HepG2 (cell line): ENCODE measurements around the gene NOP56. TPM values are rescaled to one million over a fixed set of nuclear protein-coding genes. Genes with fewer than 3 reads are reported as not detected.

Experiments
- DBP ChIP-seq: sonication (generic); formaldehyde crosslinking; IDR thresholded peaks from 2 replicates; pipeline ENCODE4 v1.4.0; 2020; ENCODE audit warnings: missing genetic modification reagents; ENCODE audit errors: not compliant biosample characterization
- EED ChIP-seq: sonication (generic); formaldehyde crosslinking; IDR thresholded peaks from 2 replicates; pipeline ENCODE4 v1.5.0; 2020; ENCODE audit warnings: mild to moderate bottlenecking, missing genetic modification reagents
- HINFP ChIP-seq: sonication (generic); formaldehyde crosslinking; IDR thresholded peaks from 2 replicates; pipeline ENCODE4 v1.4.0; 2020; ENCODE audit warnings: low read depth, mild to moderate bottlenecking, missing genetic modification reagents
- HNF4A ChIP-seq: sonication (generic); formaldehyde crosslinking; IDR thresholded peaks from 2 replicates; pipeline ENCODE4 v1.4.0; 2020; ENCODE audit warnings: missing genetic modification reagents
- IKZF4 ChIP-seq: sonication (generic); formaldehyde crosslinking; IDR thresholded peaks from 2 replicates; pipeline ENCODE4 v1.5.1; 2020; ENCODE audit warnings: borderline replicate concordance, mild to moderate bottlenecking, low read depth, missing genetic modification reagents; ENCODE audit errors: not compliant biosample characterization
- IKZF5 ChIP-seq: IDR thresholded peaks from 2 replicates; pipeline ENCODE4 v1.6.1; 2018; ENCODE audit warnings: missing genetic modification reagents, mild to moderate bottlenecking, missing compliant biosample characterization
- IRF1 ChIP-seq: sonication (generic); formaldehyde crosslinking; IDR thresholded peaks from 2 replicates; pipeline ENCODE4 v1.4.0; 2020; ENCODE audit warnings: low read depth, mild to moderate bottlenecking, missing genetic modification reagents
- KLF16 ChIP-seq, 2 experiments: sonication (generic) in 1 of 2; formaldehyde crosslinking in 1 of 2; IDR thresholded peaks; 2 replicates each; pipeline versions ENCODE4 v1.6.1 to v1.8.0; 2016 to 2023; ENCODE audit warnings: missing genetic modification reagents in 2 of 2, missing compliant biosample characterization in 1 of 2
- MAX ChIP-seq: IDR thresholded peaks from 2 replicates; pipeline ENCODE4 v1.6.1; 2012; ENCODE audit warnings: inconsistent platforms
- MEIS1 ChIP-seq: sonication (generic); formaldehyde crosslinking; IDR thresholded peaks from 2 replicates; pipeline ENCODE4 v1.9.0; 2021; ENCODE audit warnings: mild to moderate bottlenecking, missing genetic modification reagents, moderate library complexity, borderline replicate concordance
- NFYB ChIP-seq: sonication (generic); formaldehyde crosslinking; IDR thresholded peaks from 2 replicates; pipeline ENCODE4 v1.4.0; 2020; ENCODE audit warnings: missing genetic modification reagents
- NR1H2 ChIP-seq: sonication (generic); formaldehyde crosslinking; IDR thresholded peaks from 2 replicates; pipeline ENCODE4 v1.8.1; 2022; ENCODE audit warnings: low read depth, missing genetic modification reagents, borderline replicate concordance
- NR2F1 ChIP-seq, 2 experiments: fragments of 450-650 bp in 1 of 2; formaldehyde crosslinking in 1 of 2; IDR thresholded peaks; 2 replicates each; pipeline versions ENCODE4 v1.5.0 to v1.6.1; 2016 to 2020; ENCODE audit warnings: mild to moderate bottlenecking in 1 of 2, missing compliant biosample characterization in 1 of 2, missing genetic modification reagents in 1 of 2, moderate library complexity in 1 of 2
- PAF1 ChIP-seq: IDR thresholded peaks from 2 replicates; pipeline ENCODE4 v1.6.1; 2016; ENCODE audit warnings: missing genetic modification reagents, missing compliant biosample characterization
- RNF2 ChIP-seq: fragments of 450-650 bp; conservative IDR thresholded peaks from 2 replicates; pipeline ENCODE4 v1.6.1; 2016; ENCODE audit warnings: low read depth
- SIN3A ChIP-seq: IDR thresholded peaks from 2 replicates; pipeline ENCODE4 v1.6.1; 2011; ENCODE audit warnings: low read depth, mild to moderate bottlenecking, control low read depth, low read length, borderline replicate concordance
- SMAD9 ChIP-seq: sonication (generic); formaldehyde crosslinking; IDR thresholded peaks from 2 replicates; pipeline ENCODE4 v1.5.1; 2020; ENCODE audit warnings: mild to moderate bottlenecking, missing genetic modification reagents
- SPEN ChIP-seq: sonication (generic); formaldehyde crosslinking; IDR thresholded peaks from 2 replicates; pipeline ENCODE4 v1.5.1; 2020; ENCODE audit warnings: low read depth, mild to moderate bottlenecking, missing genetic modification reagents
- TEAD3 ChIP-seq: optimal IDR thresholded peaks from 2 replicates; pipeline ENCODE3; 2016; ENCODE audit warnings: borderline replicate concordance
- ZIK1 ChIP-seq: sonication (generic); formaldehyde crosslinking; IDR thresholded peaks from 2 replicates; pipeline ENCODE4 v1.5.0; 2020; ENCODE audit warnings: mild to moderate bottlenecking, low read depth, missing genetic modification reagents, borderline replicate concordance
- ZNF331 ChIP-seq: sonication (generic); formaldehyde crosslinking; IDR thresholded peaks from 2 replicates; pipeline ENCODE4 v1.4.0; 2020; ENCODE audit warnings: missing genetic modification reagents
- ZNF552 ChIP-seq: sonication (generic); formaldehyde crosslinking; IDR thresholded peaks from 2 replicates; pipeline ENCODE4 v1.9.0; 2022; ENCODE audit warnings: missing genetic modification reagents, mild to moderate bottlenecking, borderline replicate concordance
- ZNF562 ChIP-seq: sonication (generic); formaldehyde crosslinking; IDR thresholded peaks from 2 replicates; pipeline ENCODE4 v1.8.0; 2022; ENCODE audit warnings: missing genetic modification reagents, borderline replicate concordance
- ZNF572 ChIP-seq: sonication (generic); formaldehyde crosslinking; IDR thresholded peaks from 2 replicates; pipeline ENCODE4 v1.5.1; 2020; ENCODE audit warnings: mild to moderate bottlenecking, missing genetic modification reagents
- ZNF629 ChIP-seq: sonication (generic); formaldehyde crosslinking; conservative IDR thresholded peaks from 2 replicates; pipeline ENCODE4 v1.5.0; 2020; ENCODE audit warnings: missing genetic modification reagents
- polyA plus RNA-seq, 8 experiments: library from polyadenylated mRNA; depleted of rRNA in 3 of 8; stranded (reverse) in 7 of 8; unstranded in 1 of 8; fragments of >200 nt; fragmentation: Illumina TruSeq in 4 of 8; extraction: Trizol in 4 of 8; gene quantifications; 2 replicates each; pipeline versions ENCODE4 v1.2.1 to v1.2.3, GENCODE V29; 2011 to 2016; ENCODE audit warnings: low read depth in 4 of 8, missing spikeins in 1 of 8, mixed read lengths in 1 of 8; ENCODE audit not compliant: insufficient read depth in 1 of 8
- total RNA-seq, 5 experiments: library from RNA; depleted of rRNA; stranded (reverse); fragments of >200 nt; fragmentation: Illumina TruSeq; extraction: Trizol; gene quantifications; 2 replicates each; pipeline ENCODE4 v1.2.3, GENCODE V29; 2016; ENCODE audit warnings: low read depth in 1 of 5

The NOP56 gene
- total and polyA plus RNA-seq, 2 of the 13 experiments (the other 11 are each of a cell fraction or from before 2014, with no cell fraction given): 369 to 1,116 TPM

- peak; percentile 87 for TF ChIP-seq MAX
- peak; percentile 74; the same call in 1 of the 2 replicates for TF ChIP-seq ZNF552
- peak; percentile 60 for TF ChIP-seq TEAD3
- peak; percentile 55 for TF ChIP-seq ZNF331 (CRISPR knock-in tag)
- no peak for TF ChIP-seq DBP (CRISPR knock-in tag)
- peak in 1 of 2 experiments; percentile 75; a peak in 1 of 4 replicates for TF ChIP-seq KLF16 (CRISPR knock-in tag; IDR thresholded peaks at IDR 0.05)
- no peak for TF ChIP-seq IKZF4
- no peak for TF ChIP-seq ZNF629
- no peak for TF ChIP-seq ZNF562 (CRISPR knock-in tag)
- TF ChIP-seq ZNF572 (CRISPR knock-in tag): no peak
- TF ChIP-seq RNF2: peak; percentile 84; the same call in 1 of the 2 replicates
- peak; percentile 73; the same call in 1 of the 2 replicates for TF ChIP-seq SPEN (CRISPR knock-in tag)
- no peak for TF ChIP-seq SIN3A
- peak; percentile 49; the same call in 1 of the 2 replicates for TF ChIP-seq IKZF5 (CRISPR knock-in tag)
- no peak for TF ChIP-seq IRF1 (CRISPR knock-in tag)
- TF ChIP-seq ZIK1 (CRISPR knock-in tag): peak; percentile 24; the same call in 1 of the 2 replicates
- no peak for TF ChIP-seq HNF4A
- no peak for TF ChIP-seq NR2F1 (CRISPR knock-in tag; IDR thresholded peaks at IDR 0.05)
- TF ChIP-seq NR1H2 (CRISPR knock-in tag): no peak
- TF ChIP-seq MEIS1 (CRISPR knock-in tag): no peak
- TF ChIP-seq PAF1 (CRISPR knock-in tag): no peak
- peak; percentile 56; the same call in 1 of the 2 replicates for TF ChIP-seq HINFP (CRISPR knock-in tag)
- TF ChIP-seq EED (CRISPR knock-in tag): peak; percentile 92; the same call in 1 of the 2 replicates
- TF ChIP-seq SMAD9 (CRISPR knock-in tag): no peak
- 0 out of 2 replicates have a peak, but pooled peaks have one; percentile 14 for TF ChIP-seq NFYB
These were observed 39.8 kb downstream of the NOP56 start, which contains the start of gene EBF4 (continued) for GRCh38 chr20:2692036-2692885.
